Testis (tissue), 3 donors: ENCODE data around the gene ZNF160. TPM values are rescaled to one million over a fixed set of nuclear protein-coding genes. Genes with fewer than 3 reads are reported as not detected.
A peak's percentile ranks its signal among the peaks of the same experiment; 100 is the strongest.
"Not testable (repeated sequence)": the region's sequence is repeated elsewhere in the genome, so short reads cannot be mapped to it uniquely, and the experiment has no call there.

Experiments
- DNase-seq: peaks from one replicate; pipeline ENCODE4 v3.0.0-alpha.2; 2019
- H3K27ac ChIP-seq, 2 donors: fragments of 200-600 bp; sonication (generic); one replicate each; pipeline ENCODE4 v1.5.1; 2019
- H3K27me3 ChIP-seq: fragments of 200-600 bp; sonication (generic); one replicate; pipeline ENCODE4 v1.5.1; 2019
- H3K36me3 ChIP-seq: fragments of 200-600 bp; sonication (generic); one replicate; pipeline ENCODE4 v1.5.1; 2017; ENCODE audit warnings: low read depth; ENCODE audit errors: missing control alignments
- H3K4me1 ChIP-seq: fragments of 200-600 bp; sonication (generic); one replicate; pipeline ENCODE4 v1.5.1; 2019
- H3K4me3 ChIP-seq, 2 donors: fragments of 200-600 bp; sonication (generic); one replicate each; pipeline ENCODE4 v1.5.1; 2017 to 2019
- H3K9me3 ChIP-seq: fragments of 200-600 bp; sonication (generic); one replicate; pipeline ENCODE4 v1.5.1; 2017
- POLR2A ChIP-seq: fragments of 450-650 bp; IDR thresholded peaks from one replicate; pipeline ENCODE4 v1.6.1; 2017; ENCODE audit warnings: antibody characterized with exemption, mild to moderate bottlenecking, moderate library complexity
- WGBS, 2 donors: methylation state at CpG; one replicate each; pipeline ENCODE4 v1.1.5; 2018; 5-methylcytosine and 5-hydroxymethylcytosine counted together
- intact Hi-C: fragments of 100-400 bp; cut with DNase I; formaldehyde crosslinking; loops from one replicate; pipeline ENCODE4 v1.15.1; 2023; ENCODE audit warnings: low total_unique reads
- polyA plus RNA-seq: library from polyadenylated mRNA; stranded (reverse); fragments of 350-450 nt; fragmentation: Illumina TruSeq; extraction: RNeasy Lipid Tissue Mini Kit (QIAGEN cat#74804); gene quantifications from one replicate; pipeline ENCODE4 v1.2.3, GENCODE V29; 2014; ENCODE audit warnings: low read depth, low replicate concordance; ENCODE audit not compliant: insufficient read depth
- total RNA-seq, 2 donors: library from RNA; depleted of rRNA; stranded (reverse); fragments of >200 nt; gene quantifications; one replicate each; pipeline ENCODE4 v1.2.3, GENCODE V29; 2016
- TF ChIP-seq, protein P1 (sequence below), 3 experiments: fragments of 450-650 bp in 2 of 3; fragments of 200-600 bp in 1 of 3; sonication (generic) in 1 of 3; IDR thresholded peaks; one replicate each; pipeline ENCODE4 v1.5.1; 2016 to 2019; ENCODE audit warnings: antibody characterized with exemption in 3 of 3, mild to moderate bottlenecking in 2 of 3, moderate library complexity in 1 of 3

Gene ZNF160
- total and polyA plus RNA-seq, 3 donors from 2014 or later: 30.1 to 113 (median 113) TPM

DNA sequence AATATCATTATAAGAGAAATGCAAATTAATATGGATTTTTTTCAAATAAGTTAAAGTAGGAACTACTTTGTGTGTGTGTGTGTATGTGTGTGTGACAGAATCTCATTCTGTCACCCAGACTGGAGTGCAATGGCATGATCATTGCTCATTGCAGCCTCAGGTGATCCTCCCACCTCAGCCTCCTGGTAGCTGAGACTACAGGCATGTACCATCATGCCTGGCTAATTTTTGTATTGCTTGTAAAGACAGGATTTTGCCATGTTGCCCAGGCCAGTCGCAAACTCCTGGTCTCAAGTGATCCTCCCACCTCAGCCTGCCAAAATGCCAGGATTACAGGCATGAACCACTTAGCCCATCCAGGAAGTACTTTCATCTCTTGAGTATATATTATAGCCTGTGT lies 61.9 kb downstream of the ZNF160 start:
- no peaks in the 10 kb centered on the region for H3K9me3 ChIP-seq
- 92 to 93% methylated on average over 1 of the region's 1 CpG for WGBS, 2 donors
- H3K4me3 ChIP-seq: no peak overlapping the region
- H3K27ac ChIP-seq: no peak overlapping the region
- H3K4me1 ChIP-seq: no peaks in the 10 kb centered on the region
- DNase-seq: no peak
- TF ChIP-seq, protein P1, sequence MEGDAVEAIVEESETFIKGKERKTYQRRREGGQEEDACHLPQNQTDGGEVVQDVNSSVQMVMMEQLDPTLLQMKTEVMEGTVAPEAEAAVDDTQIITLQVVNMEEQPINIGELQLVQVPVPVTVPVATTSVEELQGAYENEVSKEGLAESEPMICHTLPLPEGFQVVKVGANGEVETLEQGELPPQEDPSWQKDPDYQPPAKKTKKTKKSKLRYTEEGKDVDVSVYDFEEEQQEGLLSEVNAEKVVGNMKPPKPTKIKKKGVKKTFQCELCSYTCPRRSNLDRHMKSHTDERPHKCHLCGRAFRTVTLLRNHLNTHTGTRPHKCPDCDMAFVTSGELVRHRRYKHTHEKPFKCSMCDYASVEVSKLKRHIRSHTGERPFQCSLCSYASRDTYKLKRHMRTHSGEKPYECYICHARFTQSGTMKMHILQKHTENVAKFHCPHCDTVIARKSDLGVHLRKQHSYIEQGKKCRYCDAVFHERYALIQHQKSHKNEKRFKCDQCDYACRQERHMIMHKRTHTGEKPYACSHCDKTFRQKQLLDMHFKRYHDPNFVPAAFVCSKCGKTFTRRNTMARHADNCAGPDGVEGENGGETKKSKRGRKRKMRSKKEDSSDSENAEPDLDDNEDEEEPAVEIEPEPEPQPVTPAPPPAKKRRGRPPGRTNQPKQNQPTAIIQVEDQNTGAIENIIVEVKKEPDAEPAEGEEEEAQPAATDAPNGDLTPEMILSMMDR (IDR thresholded peaks at IDR 0.05): no peak
- no peak for TF ChIP-seq POLR2A
- no peaks in the 10 kb centered on the region for H3K36me3 ChIP-seq
- no peaks in the 10 kb centered on the region for H3K27me3 ChIP-seq
- intact Hi-C loops: no loop called here

DNA sequence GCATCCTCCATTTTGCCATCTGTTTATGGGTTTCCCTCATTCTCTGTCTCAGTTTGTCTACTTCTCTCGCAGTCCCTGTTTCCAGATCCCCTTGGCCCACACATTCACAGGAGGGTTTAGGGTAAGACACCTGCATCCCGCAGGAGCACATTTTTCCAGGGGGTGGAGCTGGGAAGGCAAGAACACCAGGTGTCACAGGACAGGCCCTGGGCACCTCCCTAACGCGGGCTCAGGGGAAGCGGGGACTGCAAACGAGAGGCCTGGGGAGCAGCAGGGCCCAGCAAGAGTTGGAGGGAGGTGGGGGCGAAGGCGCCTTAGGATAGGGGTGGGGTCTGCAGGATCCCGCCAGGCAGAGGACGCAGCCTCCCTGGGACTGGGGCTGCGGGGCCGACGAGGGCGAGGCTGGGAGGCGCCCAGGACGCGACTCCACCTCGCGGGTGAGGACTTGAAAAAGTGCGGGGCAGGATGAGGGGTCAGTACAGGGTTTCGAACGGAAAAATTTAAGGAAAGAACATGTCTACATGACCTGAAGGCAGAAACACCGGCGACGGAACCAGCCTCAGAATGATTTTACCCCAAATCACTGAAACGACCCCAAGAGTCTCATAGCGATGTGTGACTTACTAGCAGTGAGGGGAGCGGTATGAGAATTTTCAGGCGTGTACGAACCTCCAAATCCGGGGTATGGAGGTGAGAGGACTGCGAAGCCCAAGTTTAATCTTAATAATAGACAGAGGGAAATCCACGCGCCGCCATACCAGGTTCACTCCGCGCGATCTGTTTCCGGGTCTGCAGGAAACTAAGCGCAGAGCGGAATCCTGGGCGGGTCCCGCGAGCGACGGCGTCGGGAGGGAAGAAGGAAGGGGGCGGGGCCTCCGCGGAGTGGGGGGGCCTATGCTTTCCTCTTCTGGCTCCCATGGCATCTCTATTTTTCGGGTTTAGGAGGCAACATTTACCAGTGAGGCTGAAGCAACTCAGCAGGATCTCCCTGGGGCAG lies 65.8 kb downstream of the ZNF160 start:
- TF ChIP-seq, protein P1 (IDR thresholded peaks at IDR 0.05): no peak
- no peak for TF ChIP-seq POLR2A
- H3K27me3 ChIP-seq: no peaks in the 10 kb centered on the region
- H3K9me3 ChIP-seq: no peaks in the 10 kb centered on the region

DNA sequence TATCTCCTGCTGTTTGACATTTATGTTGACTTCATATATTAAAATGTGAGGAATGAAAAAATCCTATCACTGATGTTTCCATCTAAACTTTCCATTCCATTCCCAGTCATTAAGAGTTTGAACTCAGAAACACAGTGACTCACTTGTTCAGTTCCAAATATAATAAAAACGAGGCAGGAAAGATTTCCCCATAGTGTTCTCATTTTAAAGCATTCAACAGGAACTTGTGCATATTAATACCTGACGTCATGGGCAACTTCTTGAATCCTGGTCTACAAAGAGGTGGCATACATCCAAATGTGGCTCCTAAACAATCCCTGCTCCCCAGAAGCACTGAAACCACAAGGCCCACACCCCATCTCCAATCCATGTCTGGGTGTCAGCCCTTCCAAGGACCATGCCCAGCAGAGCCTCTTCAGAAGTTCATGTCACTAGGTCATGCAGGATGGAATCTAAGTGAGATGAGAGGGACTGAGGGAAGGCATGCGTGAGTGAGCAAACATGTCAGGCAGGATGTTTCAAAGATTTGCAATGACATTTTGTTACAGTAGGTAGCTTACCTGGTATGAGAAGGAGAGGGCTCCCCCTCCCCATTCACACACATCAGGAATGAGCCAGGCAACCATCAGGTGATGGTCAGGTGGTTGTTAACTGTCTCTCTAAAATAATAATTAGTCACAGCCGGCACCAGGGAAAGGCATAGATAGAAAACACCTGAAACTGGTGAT lies 68.1 kb downstream of the ZNF160 start:
- no peaks in the 10 kb centered on the region for H3K27me3 ChIP-seq
- no peaks in the 10 kb centered on the region for H3K36me3 ChIP-seq
- TF ChIP-seq, protein P1 (IDR thresholded peaks at IDR 0.05): no peak
- TF ChIP-seq POLR2A: no peak
- 77 to 78% methylated on average over 4 of the region's 4 CpGs for WGBS, 2 donors
- no peak overlapping the region for H3K27ac ChIP-seq
- intact Hi-C loops: no loop called here
- H3K4me3 ChIP-seq: no peak overlapping the region
- H3K9me3 ChIP-seq: no peaks in the 10 kb centered on the region
- DNase-seq: no peak
- no peaks in the 10 kb centered on the region for H3K4me1 ChIP-seq

More for the DNA sequence above, 65.8 kb downstream of the ZNF160 start:
- Histone ChIP-seq H3K27ac (peak overlapping the region in 1 of 2 donors; percentile 0), H3K4me3 (peak overlapping the region; percentile 46 to 63), H3K4me1 (no peaks in the 10 kb centered on the region), H3K36me3 (no peaks in the 10 kb centered on the region)
- intact Hi-C loops: no loop called here
- 6 to 20% methylated on average over 47 to 52 of the region's 52 CpGs for WGBS, 2 donors
- peak; percentile 93 for DNase-seq

DNA sequence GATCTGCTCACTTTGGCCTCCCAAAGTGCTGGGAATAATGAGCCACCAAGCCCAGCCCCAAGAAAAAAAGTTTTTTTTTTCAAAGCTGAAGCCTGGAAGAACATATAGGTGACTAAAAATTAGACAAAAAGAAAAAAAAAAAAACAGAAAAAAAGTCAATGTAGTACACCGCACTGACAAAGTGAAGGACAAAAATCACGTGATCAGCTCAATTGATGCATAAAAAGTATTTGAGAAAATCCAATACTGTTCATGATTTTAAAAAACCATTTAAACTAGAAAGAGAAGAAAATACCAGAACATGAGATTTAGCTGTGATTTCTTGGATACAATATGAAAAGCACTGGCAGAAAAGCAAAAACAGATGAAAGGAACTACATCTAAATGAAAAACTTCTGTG lies 69.2 kb downstream of the ZNF160 start:
- no peaks in the 10 kb centered on the region for H3K4me1 ChIP-seq
- H3K9me3 ChIP-seq: no peaks in the 10 kb centered on the region
- H3K4me3 ChIP-seq: no peak overlapping the region
- TF ChIP-seq, protein P1 (IDR thresholded peaks at IDR 0.05): no peak
- no peak for TF ChIP-seq POLR2A
- H3K36me3 ChIP-seq: no peaks in the 10 kb centered on the region
- intact Hi-C loops: no loop called here
- H3K27ac ChIP-seq: no peak overlapping the region
- H3K27me3 ChIP-seq: no peaks in the 10 kb centered on the region
- no peak for DNase-seq
- 96 to 97% methylated on average over 2 of the region's 2 CpGs for WGBS, 2 donors

DNA sequence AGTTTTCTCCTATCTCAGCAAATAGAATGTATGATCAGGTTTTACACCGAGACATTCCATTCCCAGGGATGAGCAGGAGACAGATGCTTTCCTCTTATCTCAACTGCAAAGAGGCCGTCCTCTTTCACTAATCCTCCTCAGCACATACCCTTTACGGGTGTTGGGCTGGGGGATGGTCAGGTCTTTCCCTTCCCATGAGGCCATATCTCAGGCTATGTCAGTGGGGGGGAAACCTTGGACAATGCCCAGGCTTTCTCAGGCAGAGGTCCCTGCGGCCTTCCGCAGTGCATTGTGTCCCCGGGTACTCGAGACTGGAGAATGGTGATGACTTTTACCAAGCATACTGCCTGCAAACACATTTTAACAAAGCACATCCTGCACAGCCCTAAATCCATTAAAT lies 74.9 kb downstream of the ZNF160 start:
- DNase-seq, H3K27ac ChIP-seq, H3K27me3 ChIP-seq, H3K36me3 ChIP-seq, H3K4me1 ChIP-seq, intact Hi-C loops, H3K9me3 ChIP-seq, H3K4me3 ChIP-seq: not testable (repeated sequence)
- WGBS, 2 donors: 31 to 37% methylated on average over 7 of the region's 7 CpGs
